ENCODE data around the gene OPN4.

GRCh38 chr10:86700851-86701617 lies 46.7 kb downstream of the OPN4 start:
- no peak for TF ChIP-seq RAD21 (IDR thresholded peaks at IDR 0.05; ENCODE audit: low read length)
- no peak for TF ChIP-seq POLR2AphosphoS5 (IDR thresholded peaks at IDR 0.05; ENCODE audit: low read depth, low read length)
- TF ChIP-seq RFX5 (IDR thresholded peaks at IDR 0.05; ENCODE audit: low read length), result no peak
- no peak for TF ChIP-seq JUND (IDR thresholded peaks at IDR 0.05)
- TF ChIP-seq, protein P1, sequence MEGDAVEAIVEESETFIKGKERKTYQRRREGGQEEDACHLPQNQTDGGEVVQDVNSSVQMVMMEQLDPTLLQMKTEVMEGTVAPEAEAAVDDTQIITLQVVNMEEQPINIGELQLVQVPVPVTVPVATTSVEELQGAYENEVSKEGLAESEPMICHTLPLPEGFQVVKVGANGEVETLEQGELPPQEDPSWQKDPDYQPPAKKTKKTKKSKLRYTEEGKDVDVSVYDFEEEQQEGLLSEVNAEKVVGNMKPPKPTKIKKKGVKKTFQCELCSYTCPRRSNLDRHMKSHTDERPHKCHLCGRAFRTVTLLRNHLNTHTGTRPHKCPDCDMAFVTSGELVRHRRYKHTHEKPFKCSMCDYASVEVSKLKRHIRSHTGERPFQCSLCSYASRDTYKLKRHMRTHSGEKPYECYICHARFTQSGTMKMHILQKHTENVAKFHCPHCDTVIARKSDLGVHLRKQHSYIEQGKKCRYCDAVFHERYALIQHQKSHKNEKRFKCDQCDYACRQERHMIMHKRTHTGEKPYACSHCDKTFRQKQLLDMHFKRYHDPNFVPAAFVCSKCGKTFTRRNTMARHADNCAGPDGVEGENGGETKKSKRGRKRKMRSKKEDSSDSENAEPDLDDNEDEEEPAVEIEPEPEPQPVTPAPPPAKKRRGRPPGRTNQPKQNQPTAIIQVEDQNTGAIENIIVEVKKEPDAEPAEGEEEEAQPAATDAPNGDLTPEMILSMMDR (IDR thresholded peaks at IDR 0.05), result no peak
- TF ChIP-seq GATA2 (CRISPR knock-in tag; IDR thresholded peaks at IDR 0.05), result no peak
- TF ChIP-seq ZBTB33 (IDR thresholded peaks at IDR 0.05; ENCODE audit: borderline replicate concordance, low read depth), result no peak
- no peak for TF ChIP-seq PBX3 (IDR thresholded peaks at IDR 0.05)
- no peak for TF ChIP-seq CHD2 (IDR thresholded peaks at IDR 0.05; ENCODE audit: low read length, partially characterized antibody)
- TF ChIP-seq, protein P2, sequence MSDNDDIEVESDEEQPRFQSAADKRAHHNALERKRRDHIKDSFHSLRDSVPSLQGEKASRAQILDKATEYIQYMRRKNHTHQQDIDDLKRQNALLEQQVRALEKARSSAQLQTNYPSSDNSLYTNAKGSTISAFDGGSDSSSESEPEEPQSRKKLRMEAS (IDR thresholded peaks at IDR 0.05; ENCODE audit: low read depth), result no peak
